Left renal pelvis (tissue), 4 donors: ENCODE data around the gene TAS1R1. TPM values are rescaled to one million over a fixed set of nuclear protein-coding genes. Genes with fewer than 3 reads are reported as not detected.

Source experiments
- DNase-seq, 4 donors: peaks; one replicate each; pipeline ENCODE4 v3.0.0-alpha.2; 2013; ENCODE audit warnings: low read depth in 4 of 4, low spot score in 3 of 4
- polyA plus RNA-seq, 4 donors: library from polyadenylated mRNA; unstranded; fragments of 120-200 nt; gene quantifications; one replicate each; pipeline ENCODE4 v1.2.1, GENCODE V29; 2013; ENCODE audit not compliant: insufficient read length in 4 of 4

TAS1R1 gene
- polyA plus RNA-seq, 4 donors, result 0.06 to 0.15 TPM; not detected in 2

GRCh38 chr1:6570100-6570499 is 15.0 kb downstream of the TAS1R1 start:
- DNase-seq, result no peak

- DNase-seq, result no peak
Measured at GRCh38 chr1:6570987-6571386, 15.9 kb downstream of the TAS1R1 start.

GRCh38 chr1:6572653-6573383 is 17.7 kb downstream of the TAS1R1 start:
- DNase-seq, result no peak

- no peak for DNase-seq
Measured at GRCh38 chr1:6574025-6574620, 19.0 kb downstream of the TAS1R1 start.

GRCh38 chr1:6574818-6575217 is 19.7 kb downstream of the TAS1R1 start:
- DNase-seq, result no peak

- DNase-seq, result no peak
Measured at GRCh38 chr1:6577831-6578525, 22.9 kb downstream of the TAS1R1 start.

GRCh38 chr1:6578624-6579373 is 23.7 kb downstream of the TAS1R1 start:
- no peak for DNase-seq

GRCh38 chr1:6579374-6580118 is 24.4 kb downstream of the TAS1R1 start, which contains the start of gene ZBTB48:
Gene ZBTB48, plus strand, starts transcription at chr1:6579994. Its CDS starts 616 bp downstream, at chr1:6580610.
- peak; percentile 96 to 98 (median 96) for DNase-seq

- DNase-seq, result no peak
Measured at GRCh38 chr1:6580119-6580592, 25.0 kb downstream of the TAS1R1 start.

GRCh38 chr1:6580593-6581409 is 25.7 kb downstream of the TAS1R1 start:
- DNase-seq, result no peak

GRCh38 chr1:6581561-6582305 is 26.6 kb downstream of the TAS1R1 start:
- DNase-seq, result no peak

- DNase-seq, result no peak
Measured at GRCh38 chr1:6582370-6582769, 27.3 kb downstream of the TAS1R1 start.

GRCh38 chr1:6584126-6585080 is 29.3 kb downstream of the TAS1R1 start:
- DNase-seq, result no peak

GRCh38 chr1:6585081-6585722 is 30.1 kb downstream of the TAS1R1 start:
- no peak for DNase-seq

- DNase-seq, result no peak
Measured at GRCh38 chr1:6585841-6586240, 30.7 kb downstream of the TAS1R1 start.

GRCh38 chr1:6586404-6586816 is 31.3 kb downstream of the TAS1R1 start:
- no peak for DNase-seq
